ENCODE data around the gene IQCK. TPM values are rescaled to one million over a fixed set of nuclear protein-coding genes. Genes with fewer than 3 reads are reported as not detected.

The IQCK gene
- total and polyA plus RNA-seq, 2 donors (not counting 3 experiments of a cell fraction or from before 2014, with no cell fraction given): 17.2 to 18.1 TPM

DNA sequence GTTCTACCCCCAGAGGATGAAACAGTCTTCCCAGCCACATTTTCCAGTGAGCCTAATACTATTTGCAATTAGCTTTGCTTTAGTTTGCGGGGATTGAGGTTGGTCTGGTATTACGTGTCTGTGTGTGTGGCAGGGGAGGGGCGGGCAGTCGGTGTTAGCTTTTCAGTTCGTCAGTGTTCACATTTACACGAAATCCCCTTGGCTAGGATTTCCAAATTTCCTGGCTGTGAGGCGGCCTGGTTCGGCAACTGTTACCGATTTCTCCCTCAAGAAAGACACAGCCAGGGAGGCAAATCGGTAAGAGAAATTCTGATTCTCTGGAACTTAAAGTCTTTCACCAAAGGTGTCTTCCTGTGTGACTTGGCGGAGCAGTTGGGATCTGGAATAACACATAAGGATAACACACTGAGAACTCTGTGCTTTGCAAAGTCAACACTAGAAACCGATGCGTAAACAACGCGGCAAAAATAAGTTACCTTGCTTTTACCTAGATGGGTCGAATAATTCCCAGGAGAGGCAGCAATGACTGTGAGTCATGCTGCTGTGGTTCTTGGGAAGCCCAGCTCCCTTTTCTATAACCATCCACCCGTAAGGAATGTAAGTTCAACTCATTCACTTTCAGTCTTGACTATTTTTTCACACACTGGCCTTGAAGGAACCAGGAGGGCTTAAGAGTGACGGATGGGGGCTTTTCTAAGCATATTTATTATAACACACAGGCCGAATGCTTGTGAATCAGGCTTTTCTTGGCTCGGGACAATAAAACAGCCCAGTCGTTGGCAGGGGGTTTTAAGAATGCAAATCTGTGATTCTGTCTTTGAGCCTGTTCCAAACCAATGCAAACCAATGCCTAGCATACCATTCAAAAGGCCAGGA is 142.3 kb downstream of the IQCK start:
- intact Hi-C loops (cut with micrococcal nuclease) (no loop called here), dilution Hi-C loops (cut with MboI; ENCODE audit: extremely low pct_ligation_motif_present, low sequenced_read_pairs) (no loop called here)
- Histone ChIP-seq H2AFZ (ENCODE audit: low read depth, low read length) (no peak overlapping the region), H3K4me3 (replicated peaks in 1 of 3; ENCODE audit: insufficient read depth in 1 of 3, low read depth in 1 of 3, low read length in 3 of 3) (no peak overlapping the region), H3K79me2 (ENCODE audit: control insufficient read depth, insufficient read depth, low read length) (no peaks in the 10 kb centered on the region), H3K4me1 (ENCODE audit: control insufficient read depth, extremely low read depth, insufficient read depth, low read length) (no peaks in the 10 kb centered on the region), H3K9ac (replicated peaks; ENCODE audit: extremely low read depth, insufficient read depth, low read length) (no peak overlapping the region), H3K27ac (ENCODE audit: insufficient read depth, low read depth, low read length) (no peak overlapping the region), H3K4me2 (ENCODE audit: insufficient read depth, low read length) (no peak overlapping the region), H4K20me1 (replicated peaks; ENCODE audit: control insufficient read depth, extremely low read depth, insufficient read depth, low read length) (no peaks in the 10 kb centered on the region), H3K36me3 (ENCODE audit: control insufficient read depth in 2 of 2, extremely low read depth in 1 of 2, insufficient read depth in 2 of 2, low read length in 2 of 2) (peaks cover 0 to 4% of the 10 kb centered on the region in 2 experiments), H3K9me3 (replicated peaks; ENCODE audit: control insufficient read depth, insufficient read depth, low read length) (no peaks in the 10 kb centered on the region), H3K27me3 (ENCODE audit: control insufficient read depth in 2 of 2, insufficient read depth in 2 of 2, low read length in 2 of 2) (no peaks in the 10 kb centered on the region), H3K9me1 (replicated peaks; ENCODE audit: control insufficient read depth, extremely low read depth, insufficient read depth, low read length) (no peaks in the 10 kb centered on the region)
- BruUV-seq (replicated peaks): no TSS peak
- no peak for DNase-seq (ENCODE audit: low read depth, low spot score)
- FAIRE-seq: no peak
- ChIA-PET POLR2A (no interaction called here), CTCF (interaction anchor here (0.8 to 1.2 kb wide), 3 partner anchors 10 to 259 kb away, joined by 3 read pairs; no protein-coding TSS in a partner anchor)
- TF ChIP-seq FOS (IDR thresholded peaks at IDR 0.05; ENCODE audit: borderline replicate concordance, insufficient read depth, low read length) (no peak), JUN (IDR thresholded peaks at IDR 0.05; ENCODE audit: borderline replicate concordance, insufficient read depth, insufficient read length, low read depth) (no peak), MYC (IDR thresholded peaks at IDR 0.05; ENCODE audit: low read depth, low read length) (no peak), GATA2 (IDR thresholded peaks at IDR 0.05; ENCODE audit: insufficient read depth, insufficient read length, low read depth, low read length) (no peak), EZH2 (IDR thresholded peaks at IDR 0.05; ENCODE audit: borderline replicate concordance, low read depth, low read length, severe bottlenecking) (no peak), POLR2A (IDR thresholded peaks at IDR 0.05; ENCODE audit: low read depth, low read length) (no peak)
- TF ChIP-seq, protein P1, sequence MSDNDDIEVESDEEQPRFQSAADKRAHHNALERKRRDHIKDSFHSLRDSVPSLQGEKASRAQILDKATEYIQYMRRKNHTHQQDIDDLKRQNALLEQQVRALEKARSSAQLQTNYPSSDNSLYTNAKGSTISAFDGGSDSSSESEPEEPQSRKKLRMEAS (IDR thresholded peaks at IDR 0.05; ENCODE audit: insufficient read depth, insufficient read length): no peak
- TF ChIP-seq, protein P2, sequence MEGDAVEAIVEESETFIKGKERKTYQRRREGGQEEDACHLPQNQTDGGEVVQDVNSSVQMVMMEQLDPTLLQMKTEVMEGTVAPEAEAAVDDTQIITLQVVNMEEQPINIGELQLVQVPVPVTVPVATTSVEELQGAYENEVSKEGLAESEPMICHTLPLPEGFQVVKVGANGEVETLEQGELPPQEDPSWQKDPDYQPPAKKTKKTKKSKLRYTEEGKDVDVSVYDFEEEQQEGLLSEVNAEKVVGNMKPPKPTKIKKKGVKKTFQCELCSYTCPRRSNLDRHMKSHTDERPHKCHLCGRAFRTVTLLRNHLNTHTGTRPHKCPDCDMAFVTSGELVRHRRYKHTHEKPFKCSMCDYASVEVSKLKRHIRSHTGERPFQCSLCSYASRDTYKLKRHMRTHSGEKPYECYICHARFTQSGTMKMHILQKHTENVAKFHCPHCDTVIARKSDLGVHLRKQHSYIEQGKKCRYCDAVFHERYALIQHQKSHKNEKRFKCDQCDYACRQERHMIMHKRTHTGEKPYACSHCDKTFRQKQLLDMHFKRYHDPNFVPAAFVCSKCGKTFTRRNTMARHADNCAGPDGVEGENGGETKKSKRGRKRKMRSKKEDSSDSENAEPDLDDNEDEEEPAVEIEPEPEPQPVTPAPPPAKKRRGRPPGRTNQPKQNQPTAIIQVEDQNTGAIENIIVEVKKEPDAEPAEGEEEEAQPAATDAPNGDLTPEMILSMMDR (IDR thresholded peaks at IDR 0.05; ENCODE audit: extremely low read depth in 1 of 2, insufficient read depth in 1 of 2, low read depth in 1 of 2, low read length in 2 of 2): no peak

Measured in endothelial cell of umbilical vein (primary cell).